HS-27A (cell line): ENCODE data around the gene EXOC3.
"Not testable (repeated sequence)": the region's sequence is repeated elsewhere in the genome, so short reads cannot be mapped to it uniquely, and the experiment has no call there.

Experiments used
- DNase-seq: peaks from one replicate; pipeline ENCODE4 v3.0.0-alpha.2; 2012; ENCODE audit warnings: low read depth, missing footprints

EXOC3 gene

GRCh38 chr5:502325-503079, 59.5 kb downstream of the EXOC3 start:
- DNase-seq = no peak

GRCh38 chr5:504326-505154, 61.6 kb downstream of the EXOC3 start:
- no peak for DNase-seq

- no peak for DNase-seq
These were observed 63.1 kb downstream of the EXOC3 start for GRCh38 chr5:505951-506525.

- not testable (repeated sequence) for DNase-seq
These were observed 65.1 kb downstream of the EXOC3 start for GRCh38 chr5:507986-508575.

- DNase-seq = no peak
These were observed 66.7 kb downstream of the EXOC3 start for GRCh38 chr5:509611-510185.

GRCh38 chr5:510521-510920, 67.5 kb downstream of the EXOC3 start:
- no peak for DNase-seq

- DNase-seq = no peak
These were observed 68.5 kb downstream of the EXOC3 start for GRCh38 chr5:511476-511875.

- no peak for DNase-seq
These were observed 70.5 kb downstream of the EXOC3 start for GRCh38 chr5:513216-514100.

- DNase-seq = no peak
These were observed 71.1 kb downstream of the EXOC3 start for GRCh38 chr5:514101-514485.

- DNase-seq = no peak
These were observed 71.7 kb downstream of the EXOC3 start for GRCh38 chr5:514673-515072.

GRCh38 chr5:515273-515836, 72.4 kb downstream of the EXOC3 start:
- DNase-seq = no peak

- DNase-seq = no peak
These were observed 73.5 kb downstream of the EXOC3 start for GRCh38 chr5:516338-516925.
